RWPE1 (cell line): Measurements from ENCODE around the gene NPTX1.

ENCODE experiments used
- CTCF ChIA-PET: fragments of 350-600 bp; sonication (Branson Sonifier 250); formaldehyde crosslinking; extraction: SDS; loops from one replicate; lab custom pipeline; 2021; lab: Yijun Ruan, JAX
- POLR2A ChIA-PET: fragments of 400-600 bp; formaldehyde crosslinking; extraction: SDS; loops from one replicate; lab custom pipeline; 2020; ENCODE audit warnings: antibody characterized with exemption; ENCODE audit not compliant: low non-redundant PET; lab: Yijun Ruan, JAX
- DNase-seq: peaks from one replicate; pipeline ENCODE4 v3.0.0; 2012; ENCODE audit warnings: low spot score
- H3K27ac ChIP-seq: fragments of 450-650 bp; 2 replicates; pipeline ENCODE4 v1.5.1; 2017
- TF ChIP-seq, protein P1 (sequence below): fragments of 450-650 bp; conservative IDR thresholded peaks from 2 replicates; pipeline ENCODE4 v1.5.1; 2017; ENCODE audit warnings: low read depth, mild to moderate bottlenecking

NPTX1 gene

DNA sequence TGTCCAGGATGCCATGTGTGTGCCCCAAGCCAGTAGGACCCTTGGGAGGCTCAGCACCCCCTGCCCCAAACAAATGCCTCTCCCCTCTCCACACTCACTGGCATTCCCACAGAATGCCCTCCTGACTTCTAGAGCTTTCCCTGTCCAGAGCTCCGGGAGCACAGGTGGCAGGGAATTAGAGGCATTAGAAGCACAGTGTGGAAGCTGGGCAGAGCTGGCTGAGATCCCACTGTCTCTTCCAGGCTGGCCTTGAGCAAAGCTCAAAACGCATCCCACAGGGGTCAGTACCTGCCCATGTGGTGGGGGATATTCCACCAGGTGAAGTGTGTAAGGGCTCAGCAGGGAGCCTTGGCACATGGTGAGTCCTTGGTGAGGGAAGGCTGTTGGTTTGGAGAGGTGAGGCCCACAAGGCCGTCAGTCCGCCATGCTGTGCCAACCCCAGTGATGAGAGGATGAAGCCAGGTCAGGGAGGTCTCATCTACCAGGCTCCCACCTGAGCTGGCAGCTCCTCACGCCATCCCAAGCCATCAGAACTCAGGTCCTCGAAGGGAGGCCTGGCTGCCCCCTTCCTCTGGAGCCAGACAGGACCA lies 43.4 kb downstream of the NPTX1 start:
- ChIA-PET CTCF (no interaction called here), POLR2A (no interaction called here)
- no peak for DNase-seq

DNA sequence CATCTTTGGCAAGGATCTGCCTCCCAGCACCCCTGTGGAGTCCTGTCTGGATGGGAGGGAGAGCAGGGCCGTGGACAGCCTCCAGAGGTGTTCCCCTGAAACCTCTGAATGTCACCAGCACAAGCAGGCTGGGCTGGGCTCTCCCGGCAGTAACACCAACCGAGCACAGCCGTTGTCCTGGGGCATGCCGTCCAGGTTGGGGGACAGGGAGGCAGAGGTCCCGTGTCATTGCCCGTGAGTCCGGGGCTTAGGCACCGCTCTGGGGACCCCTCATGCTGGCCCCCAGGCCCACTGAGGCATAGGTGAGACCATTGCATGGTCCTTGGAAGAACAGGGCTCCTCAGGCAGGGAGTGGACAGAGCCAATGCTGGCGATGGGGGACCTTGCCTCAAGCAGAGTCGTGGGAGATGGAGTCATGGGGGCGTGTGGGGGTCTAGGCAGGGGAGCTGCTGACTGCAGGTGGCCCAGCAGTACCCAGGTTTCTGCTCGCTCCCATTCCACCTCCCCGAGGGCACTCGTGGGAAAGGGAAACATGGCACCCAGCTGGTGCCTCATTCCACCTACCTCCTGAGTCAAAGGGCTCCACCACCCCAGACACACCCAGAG lies 44.0 kb downstream of the NPTX1 start:
- DNase-seq = no peak
- ChIA-PET CTCF (no interaction called here), POLR2A (no interaction called here)
- no peak overlapping the region for H3K27ac ChIP-seq
- TF ChIP-seq, protein P1, sequence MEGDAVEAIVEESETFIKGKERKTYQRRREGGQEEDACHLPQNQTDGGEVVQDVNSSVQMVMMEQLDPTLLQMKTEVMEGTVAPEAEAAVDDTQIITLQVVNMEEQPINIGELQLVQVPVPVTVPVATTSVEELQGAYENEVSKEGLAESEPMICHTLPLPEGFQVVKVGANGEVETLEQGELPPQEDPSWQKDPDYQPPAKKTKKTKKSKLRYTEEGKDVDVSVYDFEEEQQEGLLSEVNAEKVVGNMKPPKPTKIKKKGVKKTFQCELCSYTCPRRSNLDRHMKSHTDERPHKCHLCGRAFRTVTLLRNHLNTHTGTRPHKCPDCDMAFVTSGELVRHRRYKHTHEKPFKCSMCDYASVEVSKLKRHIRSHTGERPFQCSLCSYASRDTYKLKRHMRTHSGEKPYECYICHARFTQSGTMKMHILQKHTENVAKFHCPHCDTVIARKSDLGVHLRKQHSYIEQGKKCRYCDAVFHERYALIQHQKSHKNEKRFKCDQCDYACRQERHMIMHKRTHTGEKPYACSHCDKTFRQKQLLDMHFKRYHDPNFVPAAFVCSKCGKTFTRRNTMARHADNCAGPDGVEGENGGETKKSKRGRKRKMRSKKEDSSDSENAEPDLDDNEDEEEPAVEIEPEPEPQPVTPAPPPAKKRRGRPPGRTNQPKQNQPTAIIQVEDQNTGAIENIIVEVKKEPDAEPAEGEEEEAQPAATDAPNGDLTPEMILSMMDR = no peak

More for the DNA sequence above, 43.4 kb downstream of the NPTX1 start:
- TF ChIP-seq, protein P1 = no peak
- no peak overlapping the region for H3K27ac ChIP-seq

DNA sequence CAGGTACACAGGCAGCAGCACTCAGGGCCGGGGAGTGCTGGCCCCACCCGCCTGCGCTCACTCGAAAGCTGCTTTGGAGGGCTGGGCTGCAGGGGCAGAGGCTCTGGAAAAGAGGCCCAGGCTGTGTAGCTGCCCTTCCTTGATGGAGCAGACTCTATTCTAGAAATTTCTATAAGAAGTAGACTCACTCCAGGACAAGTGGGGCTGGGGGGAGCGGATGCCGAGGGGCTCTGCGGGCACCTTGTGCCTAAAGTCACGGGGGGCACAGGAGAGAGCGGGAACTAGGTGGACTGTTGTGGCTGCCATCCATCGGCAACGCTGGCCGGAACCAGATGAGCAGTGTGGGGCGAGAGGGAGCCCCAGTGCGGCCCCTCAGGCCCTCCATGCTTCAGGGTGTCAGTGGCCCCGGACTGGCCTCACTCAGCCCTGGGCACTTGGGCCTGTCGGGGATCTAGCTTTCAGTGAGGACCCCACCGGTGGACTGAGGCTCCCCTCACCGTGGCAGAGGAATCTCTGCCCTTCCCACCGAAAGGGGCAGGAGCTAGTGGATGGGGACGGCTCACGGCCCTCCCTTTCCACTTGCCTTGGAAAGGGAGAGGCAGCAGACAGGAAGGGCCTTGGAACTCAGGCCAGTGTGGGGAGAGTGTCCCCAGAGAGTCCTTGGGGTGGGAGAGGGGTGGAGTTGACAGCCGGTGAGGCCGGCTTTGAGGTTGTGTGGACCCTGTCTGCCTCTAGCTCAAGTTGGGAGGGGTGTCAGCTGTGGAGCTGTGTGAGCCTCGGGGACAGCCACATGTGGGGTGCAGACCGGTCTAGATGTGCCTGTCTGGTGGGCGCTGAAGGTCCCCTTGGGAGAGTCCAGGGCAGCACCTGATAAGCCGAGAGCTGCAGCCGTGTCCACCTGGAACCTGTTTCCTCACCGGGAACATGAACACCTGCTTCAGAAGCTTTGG lies 44.9 kb downstream of the NPTX1 start:
- ChIA-PET POLR2A (no interaction called here), CTCF (no interaction called here)
- peak overlapping the region; percentile 10; the same call in 1 of the 2 replicates for H3K27ac ChIP-seq
- DNase-seq = no peak
- TF ChIP-seq, protein P1 = no peak

DNA sequence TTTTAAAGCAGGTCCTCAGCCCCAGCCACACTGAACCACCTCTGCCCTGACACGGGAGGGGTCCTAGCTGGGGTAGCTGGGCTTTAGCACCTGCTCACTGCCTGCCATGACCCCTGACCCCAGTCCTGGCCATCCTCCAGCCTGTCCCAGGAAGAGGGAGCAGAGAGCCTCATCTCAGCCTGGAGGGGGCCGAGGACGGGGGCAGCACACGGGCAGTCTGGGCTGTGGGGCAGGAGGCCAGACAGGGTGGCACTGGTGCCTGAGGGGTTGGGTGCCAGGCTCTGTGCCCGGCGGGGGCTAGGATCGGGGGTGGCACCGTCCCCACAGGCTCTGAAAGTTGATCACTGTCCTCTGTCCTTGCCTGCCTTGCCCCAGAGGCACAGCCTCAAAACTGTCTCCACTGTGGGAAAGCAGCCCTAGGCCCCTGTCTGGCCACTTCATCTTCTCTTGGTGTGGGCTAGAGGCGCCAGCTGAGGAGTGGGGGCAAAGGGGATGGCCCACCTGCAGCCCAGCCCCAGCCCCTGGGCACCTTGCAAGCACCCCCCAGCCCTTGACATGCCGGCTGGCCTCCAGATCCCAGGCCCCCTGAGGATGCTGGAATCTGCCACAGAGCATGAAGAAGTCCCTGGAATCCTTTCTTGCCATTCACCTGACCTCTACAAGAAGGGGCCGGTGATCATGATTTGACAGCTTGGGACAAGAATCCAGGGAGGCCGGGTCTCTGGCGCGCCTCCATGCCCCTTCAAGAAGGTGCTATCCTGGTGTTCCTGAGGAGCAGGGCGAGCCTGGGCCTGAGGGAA lies 45.8 kb downstream of the NPTX1 start:
- no peak for DNase-seq
- POLR2A ChIA-PET = no interaction called here

DNA sequence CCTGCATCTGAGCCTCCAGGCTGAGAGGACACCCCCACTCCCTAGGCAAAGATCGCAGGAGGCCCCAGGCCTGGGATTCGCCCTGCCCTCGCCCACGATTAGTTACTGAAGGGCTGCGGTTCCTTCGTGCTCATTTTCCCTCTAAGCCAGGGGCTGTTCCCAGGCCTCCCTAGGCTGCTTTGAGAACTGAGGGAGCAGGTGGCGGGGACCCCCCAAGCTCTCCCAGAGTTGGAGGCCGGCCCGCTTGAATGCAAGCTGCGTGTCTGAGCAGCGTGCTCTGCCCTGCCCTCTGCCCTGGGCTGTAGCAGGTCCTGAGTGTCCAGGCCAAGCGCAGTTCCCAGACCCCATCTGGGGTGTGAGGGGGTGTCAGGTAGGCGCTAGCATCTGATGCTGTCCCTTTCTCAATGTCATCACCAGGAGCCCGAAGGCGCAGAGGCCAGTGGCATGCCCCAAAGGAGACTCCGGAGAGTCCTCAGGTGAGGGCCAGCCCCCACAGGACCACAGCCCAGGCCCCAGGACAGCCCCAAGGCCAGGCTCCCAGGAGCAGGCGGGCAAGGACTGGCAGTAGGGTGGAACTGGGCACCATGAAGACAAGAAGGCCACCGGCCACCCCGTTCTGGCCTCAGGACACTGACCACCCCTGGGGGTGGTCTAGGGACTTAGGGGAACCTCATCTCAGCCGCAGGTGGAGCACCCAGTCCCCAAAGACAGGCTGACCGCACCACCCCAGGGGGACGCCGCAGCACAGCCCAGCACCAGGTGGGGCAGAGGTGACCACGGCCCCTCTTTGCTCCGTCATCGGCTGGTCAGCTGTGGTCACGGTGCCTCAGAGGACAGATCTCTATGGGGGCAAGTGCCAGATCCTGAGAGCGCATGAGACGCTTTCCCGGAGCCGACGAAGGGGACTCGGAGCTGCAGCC lies 46.8 kb downstream of the NPTX1 start:
- no peak for DNase-seq
- ChIA-PET CTCF (no interaction called here), POLR2A (no interaction called here)
- TF ChIP-seq, protein P1 = no peak
- H3K27ac ChIP-seq = no peak overlapping the region

More for the DNA sequence above, 45.8 kb downstream of the NPTX1 start:
- H3K27ac ChIP-seq = peak overlapping the region; percentile 10; the same call in 1 of the 2 replicates
- TF ChIP-seq, protein P1 = no peak
- CTCF ChIA-PET = no interaction called here
